Right lobe of liver (tissue), 6 donors: ENCODE measurements around the gene ACACA. TPM values are rescaled to one million over a fixed set of nuclear protein-coding genes. Genes with fewer than 3 reads are reported as not detected.

Experiments used
- ATAC-seq, 4 donors: fragments of 200-7000 bp; cut with Tn5 transposase; one replicate each; pipeline ENCODE4 v1.9.1; 2020; ENCODE audit warnings: mild to moderate bottlenecking in 4 of 4, moderate library complexity in 4 of 4
- DNase-seq, 3 donors: peaks; one replicate each; pipeline ENCODE4 v3.0.0-alpha.2; 2020
- H3K27ac ChIP-seq, 3 donors: fragments of 200-600 bp; one replicate each; pipeline ENCODE4 v1.8.0; 2022
- H3K27me3 ChIP-seq, 2 donors: fragments of 200-600 bp; one replicate each; pipeline ENCODE4 v1.8.0; 2022
- H3K36me3 ChIP-seq, 4 donors: fragments of 200-600 bp; sonication (generic) in 1 of 4; one replicate each; pipeline versions ENCODE4 v1.5.1 to v1.8.0; 2017 to 2022; ENCODE audit warnings: control low read depth in 1 of 4
- H3K4me1 ChIP-seq, 4 donors: fragments of 200-600 bp; sonication (generic) in 1 of 4; one replicate each; pipeline versions ENCODE4 v1.5.1 to v1.8.0; 2017 to 2022; ENCODE audit warnings: control low read depth in 1 of 4
- H3K4me3 ChIP-seq, 3 donors: fragments of 200-600 bp; one replicate each; pipeline ENCODE4 v1.8.0; 2022
- H3K9me3 ChIP-seq, 4 donors: fragments of 200-600 bp; sonication (generic) in 1 of 4; one replicate each; pipeline versions ENCODE4 v1.5.1 to v1.8.0; 2017 to 2022; ENCODE audit warnings: control low read depth in 1 of 4
- POLR2A ChIP-seq: fragments of 450-650 bp; IDR thresholded peaks from one replicate; pipeline ENCODE4 v1.6.1; 2017; ENCODE audit warnings: antibody characterized with exemption, mild to moderate bottlenecking
- WGBS: methylation state at CpG from one replicate; pipeline ENCODE4 v1.1.6; 2018; ENCODE audit warnings: low coverage, low lambda C conversion rate; ENCODE audit not compliant: insufficient coverage; ENCODE audit errors: missing lambda C conversion rate; 5-methylcytosine and 5-hydroxymethylcytosine counted together
- intact Hi-C, 2 donors: fragments of 100-400 bp; cut with DNase I; formaldehyde crosslinking; loops; one replicate each; pipeline versions ENCODE4 v1.11.2 to v1.14.1; 2022
- total RNA-seq, 6 experiments: library from RNA; depleted of rRNA in 2 of 6; stranded (reverse); fragments of >200 nt in 2 of 6; fragmentation: NEBNext Ultra II Directional in 3 of 6; extraction: Animal tissue kit (Norgen Biotek cat#: 25700) in 3 of 6; gene quantifications; one replicate each; pipeline versions ENCODE4 v1.1.0 to v1.2.4, GENCODE V29; 2016 to 2023
- TF ChIP-seq, protein P1 (sequence below), 4 donors: fragments of 200-600 bp in 3 of 4; fragments of 450-650 bp in 1 of 4; IDR thresholded peaks; one replicate each; pipeline versions ENCODE4 v1.5.1 to v1.8.0; 2016 to 2022; ENCODE audit warnings: antibody characterized with exemption in 4 of 4, mild to moderate bottlenecking in 2 of 4
- donor health status: DM: no; HTN: yes; CAD: no.
- donor health status: DM: no; HTN: no; CAD: no.
- donor health status: DM: no; HTN: no; CAD: no.
- donor health status: DM: no; HTN: yes; CAD: no.
- donor health status: DM: no; HTN: yes; CAD: no.

Gene ACACA
- total RNA-seq, 6 experiments from 2014 or later, result 14.6 to 56.4 (median 27.1) TPM

DNA sequence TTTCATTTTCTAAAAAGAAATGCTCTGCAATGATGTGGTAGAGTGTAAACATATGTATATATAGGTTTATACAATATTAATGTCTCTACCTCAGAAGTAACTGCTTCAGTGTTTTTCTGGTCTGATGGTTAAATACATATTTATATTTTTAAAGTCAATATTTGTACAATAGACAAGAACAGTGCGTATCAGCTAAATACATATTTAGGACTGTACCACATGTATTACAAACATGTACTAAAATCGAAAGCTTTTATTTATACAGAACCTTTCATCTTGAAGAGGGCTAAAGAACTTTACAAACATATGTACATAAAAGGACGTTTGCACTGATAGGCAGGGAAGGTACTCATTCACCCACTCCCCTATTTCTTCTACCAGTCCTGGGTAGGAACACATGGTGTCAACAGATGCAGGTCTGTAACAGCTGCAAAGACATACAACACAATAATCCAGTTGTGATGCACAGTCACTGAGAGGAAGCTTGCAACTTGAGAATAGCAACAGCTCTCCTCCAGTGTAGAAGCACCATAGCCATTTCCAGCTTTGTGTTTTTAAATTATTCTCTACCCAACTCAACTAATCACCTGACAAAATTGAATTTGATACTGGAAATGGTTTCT is 237.8 kb downstream of the ACACA start:
- Histone ChIP-seq H3K36me3 (peaks cover 0 to 13% (median 0%) of the 10 kb centered on the region in 4 donors), H3K4me1 (no peaks in the 10 kb centered on the region), H3K9me3 (no peaks in the 10 kb centered on the region), H3K27ac (no peak overlapping the region), H3K4me3 (no peak overlapping the region), H3K27me3 (no peaks in the 10 kb centered on the region)
- ATAC-seq (no peak), DNase-seq (no peak)
- 33% methylated on average over 3 of the region's 3 CpGs for WGBS
- intact Hi-C loops, result no loop called here
- no peak for TF ChIP-seq POLR2A
- TF ChIP-seq, protein P1, sequence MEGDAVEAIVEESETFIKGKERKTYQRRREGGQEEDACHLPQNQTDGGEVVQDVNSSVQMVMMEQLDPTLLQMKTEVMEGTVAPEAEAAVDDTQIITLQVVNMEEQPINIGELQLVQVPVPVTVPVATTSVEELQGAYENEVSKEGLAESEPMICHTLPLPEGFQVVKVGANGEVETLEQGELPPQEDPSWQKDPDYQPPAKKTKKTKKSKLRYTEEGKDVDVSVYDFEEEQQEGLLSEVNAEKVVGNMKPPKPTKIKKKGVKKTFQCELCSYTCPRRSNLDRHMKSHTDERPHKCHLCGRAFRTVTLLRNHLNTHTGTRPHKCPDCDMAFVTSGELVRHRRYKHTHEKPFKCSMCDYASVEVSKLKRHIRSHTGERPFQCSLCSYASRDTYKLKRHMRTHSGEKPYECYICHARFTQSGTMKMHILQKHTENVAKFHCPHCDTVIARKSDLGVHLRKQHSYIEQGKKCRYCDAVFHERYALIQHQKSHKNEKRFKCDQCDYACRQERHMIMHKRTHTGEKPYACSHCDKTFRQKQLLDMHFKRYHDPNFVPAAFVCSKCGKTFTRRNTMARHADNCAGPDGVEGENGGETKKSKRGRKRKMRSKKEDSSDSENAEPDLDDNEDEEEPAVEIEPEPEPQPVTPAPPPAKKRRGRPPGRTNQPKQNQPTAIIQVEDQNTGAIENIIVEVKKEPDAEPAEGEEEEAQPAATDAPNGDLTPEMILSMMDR (IDR thresholded peaks at IDR 0.05), result no peak

DNA sequence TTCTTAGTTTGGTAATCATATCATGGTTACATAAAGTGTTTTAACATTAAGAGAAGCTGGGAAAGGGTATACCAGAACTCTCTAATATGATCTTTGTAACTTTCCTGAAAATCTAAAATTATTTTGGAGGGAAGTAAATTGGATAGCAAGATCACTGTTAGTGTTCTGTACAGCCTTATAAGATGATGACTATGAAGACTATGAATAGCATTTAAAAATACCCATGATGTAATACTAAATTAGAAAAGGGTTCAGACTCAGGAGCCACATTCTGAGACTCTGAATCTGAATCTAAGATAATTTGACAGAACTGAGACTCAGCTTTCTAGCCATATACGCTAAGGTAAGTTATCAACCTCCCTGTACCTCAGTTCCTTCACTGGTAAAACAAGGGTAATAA is 238.9 kb downstream of the ACACA start:
- H3K9me3 ChIP-seq, result no peaks in the 10 kb centered on the region
- WGBS, result 100% methylated on average over 1 of the region's 1 CpG
- no peaks in the 10 kb centered on the region for H3K4me1 ChIP-seq
- DNase-seq, result no peak
- no peak for TF ChIP-seq POLR2A
- TF ChIP-seq, protein P1 (IDR thresholded peaks at IDR 0.05), result no peak
- peaks cover 0 to 13% (median 0%) of the 10 kb centered on the region in 4 donors for H3K36me3 ChIP-seq
- no peak overlapping the region for H3K27ac ChIP-seq
- intact Hi-C loops, result no loop called here
- H3K27me3 ChIP-seq, result no peaks in the 10 kb centered on the region
- ATAC-seq, result no peak
- H3K4me3 ChIP-seq, result no peak overlapping the region

DNA sequence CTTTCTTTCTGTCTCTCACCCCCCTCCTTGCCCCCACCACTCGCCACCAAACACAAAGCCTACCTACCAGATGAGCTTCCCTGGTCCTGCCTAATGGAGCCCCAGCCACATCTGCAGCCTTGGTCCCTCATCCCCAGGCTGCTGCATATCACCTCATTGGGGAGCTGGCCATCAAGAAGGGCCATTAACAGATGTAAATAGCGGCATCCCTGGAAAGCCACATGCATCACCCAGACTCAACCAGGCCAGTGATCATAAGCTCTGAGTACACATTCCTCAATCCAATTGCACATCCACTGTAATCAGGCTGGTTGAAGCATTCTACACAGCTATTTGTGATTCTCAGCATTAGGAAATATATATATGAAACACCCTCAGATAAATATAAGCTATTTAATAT is 242.6 kb downstream of the ACACA start:
- 90% methylated on average over 1 of the region's 2 CpGs for WGBS
- Histone ChIP-seq H3K4me1 (no peaks in the 10 kb centered on the region), H3K36me3 (peaks cover 0 to 6% (median 0%) of the 10 kb centered on the region in 4 donors), H3K27ac (no peak overlapping the region), H3K27me3 (no peaks in the 10 kb centered on the region), H3K9me3 (no peaks in the 10 kb centered on the region), H3K4me3 (no peak overlapping the region)
- no peak for TF ChIP-seq POLR2A
- TF ChIP-seq, protein P1 (IDR thresholded peaks at IDR 0.05), result no peak
- intact Hi-C loops, result no loop called here
- no peak for DNase-seq
- no peak for ATAC-seq

DNA sequence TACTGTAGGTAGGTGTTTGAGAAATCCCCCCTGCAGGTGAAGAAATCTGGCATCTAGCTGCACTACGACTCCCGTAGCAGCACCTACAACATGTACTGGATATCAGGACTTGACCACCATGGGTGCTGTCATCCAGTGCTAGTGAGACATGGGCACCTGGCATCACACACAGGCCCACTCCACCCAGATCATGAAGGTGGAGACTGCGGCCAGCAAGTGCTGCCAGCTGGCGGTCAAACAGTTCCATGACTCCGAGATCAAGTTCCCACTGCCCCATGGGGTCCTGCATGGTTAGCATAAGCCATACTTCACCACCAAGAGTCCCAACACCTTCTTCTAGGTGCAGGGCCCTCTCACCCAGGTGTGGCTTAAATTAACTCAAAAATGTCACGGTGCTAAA is 243.8 kb downstream of the ACACA start:
- intact Hi-C loops, result no loop called here
- 91% methylated on average over 4 of the region's 6 CpGs for WGBS
- no peak for DNase-seq

More for the DNA sequence above, 243.8 kb downstream of the ACACA start:
- Histone ChIP-seq H3K27ac (no peak overlapping the region), H3K36me3 (peaks cover 0 to 13% (median 0%) of the 10 kb centered on the region in 4 donors), H3K9me3 (no peaks in the 10 kb centered on the region), H3K4me1 (no peaks in the 10 kb centered on the region), H3K27me3 (no peaks in the 10 kb centered on the region), H3K4me3 (no peak overlapping the region)
- ATAC-seq, result no peak
- no peak for TF ChIP-seq POLR2A
- TF ChIP-seq, protein P1 (IDR thresholded peaks at IDR 0.05), result no peak
